ENCODE results near the gene UNC93A. TPM values are rescaled to one million over a fixed set of nuclear protein-coding genes. Genes with fewer than 3 reads are reported as not detected.
"Not testable (repeated sequence)": the region's sequence is repeated elsewhere in the genome, so short reads cannot be mapped to it uniquely, and the experiment has no call there.

The UNC93A gene
- not detected for total RNA-seq
- polyA plus RNA-seq: not detected
- not detected for total RNA-seq

- H3K4me3 Mint-ChIP-seq: no peak within 1 kb of the TSS
Measured at GRCh38 chr6:167290786-167291622, at the start of gene UNC93A. TSS of gene UNC93A (plus strand) at chr6:167291315. CDS start at chr6:167291490, 175 bp downstream.

GRCh38 chr6:167241321-167242134, 49.6 kb upstream of the UNC93A start:
- DNase-seq; H3K27me3 ChIP-seq (ENCODE audit: control insufficient read depth in 2 of 2, insufficient read depth in 2 of 2, low read length in 2 of 2); H3K36me3 ChIP-seq (ENCODE audit: control insufficient read depth in 2 of 3, insufficient read depth in 3 of 3, low read length in 3 of 3); H3K36me3 Mint-ChIP-seq; CTCF ChIA-PET; H3K9me3 ChIP-seq (ENCODE audit: control insufficient read depth in 2 of 3, low read length in 3 of 3); H3K4me3 ChIP-seq (ENCODE audit: low read length); intact Hi-C loops (cut with micrococcal nuclease); POLR2A ChIA-PET; H3K4me1 Mint-ChIP-seq; H3K4me3 Mint-ChIP-seq; H3K4me1 ChIP-seq (ENCODE audit: control insufficient read depth in 2 of 2, insufficient read depth in 2 of 2, low read length in 2 of 2); H3K27ac Mint-ChIP-seq; H3K9me3 Mint-ChIP-seq; H3K27ac ChIP-seq (ENCODE audit: low read depth, low read length); ATAC-seq: not testable (repeated sequence)
- peaks cover 3 to 10% (median 6%) of the 10 kb centered on the region in 5 donors for H3K27me3 Mint-ChIP-seq

More at GRCh38 chr6:167290786-167291622, at the start of gene UNC93A:
- no peak within 1 kb of the TSS for H3K27ac ChIP-seq (ENCODE audit: low read depth, low read length)
- Mint-ChIP-seq H3K27me3 (peaks cover 0 to 8% (median 4%) of the 10 kb centered on the region in 5 donors), H3K4me1 (no peaks in the 10 kb centered on the region), H3K27ac (no peak within 1 kb of the TSS), H3K9me3 (no peaks in the 10 kb centered on the region), H3K36me3 (no peaks in the 10 kb centered on the region)
- intact Hi-C loops (cut with micrococcal nuclease): loop anchor here in 1 of 2 donors (2.0 kb wide), 1 partner anchor 516 kb away; no protein-coding TSS in a partner anchor
- no peaks in the 10 kb centered on the region for H3K9me3 ChIP-seq (ENCODE audit: control insufficient read depth in 2 of 3, low read length in 3 of 3)
- DNase-seq (no peak), ATAC-seq (no peak)
- H3K36me3 ChIP-seq (ENCODE audit: control insufficient read depth in 2 of 3, insufficient read depth in 3 of 3, low read length in 3 of 3): no peaks in the 10 kb centered on the region
- ChIA-PET POLR2A (no interaction called here), CTCF (interaction anchor here (0.6 to 1.6 kb wide), 6 partner anchors 14 to 1786 kb away, joined by 3 to 6 read pairs (median 4); no protein-coding TSS in a partner anchor)
- no peak within 1 kb of the TSS for H3K4me3 ChIP-seq (ENCODE audit: low read length)
- H3K27me3 ChIP-seq (ENCODE audit: control insufficient read depth in 2 of 2, insufficient read depth in 2 of 2, low read length in 2 of 2): no peaks in the 10 kb centered on the region
- no peaks in the 10 kb centered on the region for H3K4me1 ChIP-seq (ENCODE audit: control insufficient read depth in 2 of 2, insufficient read depth in 2 of 2, low read length in 2 of 2)

- H3K27ac ChIP-seq (ENCODE audit: low read depth, low read length); H3K4me3 ChIP-seq (ENCODE audit: low read length); H3K4me1 ChIP-seq (ENCODE audit: control insufficient read depth in 2 of 2, insufficient read depth in 2 of 2, low read length in 2 of 2); H3K4me1 Mint-ChIP-seq; H3K27me3 ChIP-seq (ENCODE audit: control insufficient read depth in 2 of 2, insufficient read depth in 2 of 2, low read length in 2 of 2); H3K27ac Mint-ChIP-seq; intact Hi-C loops (cut with micrococcal nuclease); CTCF ChIA-PET; H3K36me3 ChIP-seq (ENCODE audit: control insufficient read depth in 2 of 3, insufficient read depth in 3 of 3, low read length in 3 of 3); H3K9me3 ChIP-seq (ENCODE audit: control insufficient read depth in 2 of 3, low read length in 3 of 3); H3K9me3 Mint-ChIP-seq; H3K4me3 Mint-ChIP-seq; DNase-seq; H3K36me3 Mint-ChIP-seq; H3K27me3 Mint-ChIP-seq; POLR2A ChIA-PET; ATAC-seq: not testable (repeated sequence)
Measured at GRCh38 chr6:167242135-167242506, 49.0 kb upstream of the UNC93A start.

GRCh38 chr6:167242511-167243051, 48.5 kb upstream of the UNC93A start:
- H3K4me3 ChIP-seq (ENCODE audit: low read length); ATAC-seq; intact Hi-C loops (cut with micrococcal nuclease); H3K27ac ChIP-seq (ENCODE audit: low read depth, low read length); H3K27me3 ChIP-seq (ENCODE audit: control insufficient read depth in 2 of 2, insufficient read depth in 2 of 2, low read length in 2 of 2); DNase-seq; H3K9me3 Mint-ChIP-seq; H3K36me3 Mint-ChIP-seq; H3K27ac Mint-ChIP-seq; H3K9me3 ChIP-seq (ENCODE audit: control insufficient read depth in 2 of 3, low read length in 3 of 3); H3K4me3 Mint-ChIP-seq; H3K4me1 Mint-ChIP-seq; H3K27me3 Mint-ChIP-seq; POLR2A ChIA-PET; H3K36me3 ChIP-seq (ENCODE audit: control insufficient read depth in 2 of 3, insufficient read depth in 3 of 3, low read length in 3 of 3); H3K4me1 ChIP-seq (ENCODE audit: control insufficient read depth in 2 of 2, insufficient read depth in 2 of 2, low read length in 2 of 2); CTCF ChIA-PET: not testable (repeated sequence)

- Histone ChIP-seq H3K27me3 (ENCODE audit: control insufficient read depth in 2 of 2, insufficient read depth in 2 of 2, low read length in 2 of 2) (no peaks in the 10 kb centered on the region), H3K4me3 (ENCODE audit: low read length) (no peak overlapping the region), H3K4me1 (ENCODE audit: control insufficient read depth in 2 of 2, insufficient read depth in 2 of 2, low read length in 2 of 2) (no peaks in the 10 kb centered on the region), H3K36me3 (ENCODE audit: control insufficient read depth in 2 of 3, insufficient read depth in 3 of 3, low read length in 3 of 3) (no peaks in the 10 kb centered on the region), H3K9me3 (ENCODE audit: control insufficient read depth in 2 of 3, low read length in 3 of 3) (no peaks in the 10 kb centered on the region), H3K27ac (ENCODE audit: low read depth, low read length) (no peak overlapping the region)
- no peak for ATAC-seq
- intact Hi-C loops (cut with micrococcal nuclease): no loop called here
- DNase-seq: no peak
- CTCF ChIA-PET: no interaction called here
- Mint-ChIP-seq H3K36me3 (no peaks in the 10 kb centered on the region), H3K27ac (no peak overlapping the region), H3K9me3 (peaks cover 0 to 1% (median 0%) of the 10 kb centered on the region in 11 donors), H3K4me1 (no peaks in the 10 kb centered on the region), H3K4me3 (no peak overlapping the region), H3K27me3 (peaks cover 0 to 6% (median 4%) of the 10 kb centered on the region in 5 donors)
- POLR2A ChIA-PET: no interaction called here
Measured at GRCh38 chr6:167244064-167244960, 46.8 kb upstream of the UNC93A start.

GRCh38 chr6:167244991-167245390, 46.1 kb upstream of the UNC93A start:
- Mint-ChIP-seq H3K4me3 (no peak overlapping the region), H3K27ac (no peak overlapping the region), H3K27me3 (peaks cover 0 to 6% (median 0%) of the 10 kb centered on the region in 5 donors), H3K4me1 (no peaks in the 10 kb centered on the region), H3K9me3 (no peaks in the 10 kb centered on the region), H3K36me3 (no peaks in the 10 kb centered on the region)
- CTCF ChIA-PET: no interaction called here
- no peak overlapping the region for H3K4me3 ChIP-seq (ENCODE audit: low read length)
- POLR2A ChIA-PET: no interaction called here
- intact Hi-C loops (cut with micrococcal nuclease): no loop called here
- H3K9me3 ChIP-seq (ENCODE audit: control insufficient read depth in 2 of 3, low read length in 3 of 3): no peaks in the 10 kb centered on the region
- H3K27me3 ChIP-seq (ENCODE audit: control insufficient read depth in 2 of 2, insufficient read depth in 2 of 2, low read length in 2 of 2): no peaks in the 10 kb centered on the region
- ATAC-seq: no peak
- no peak for DNase-seq
- no peak overlapping the region for H3K27ac ChIP-seq (ENCODE audit: low read depth, low read length)
- no peaks in the 10 kb centered on the region for H3K36me3 ChIP-seq (ENCODE audit: control insufficient read depth in 2 of 3, insufficient read depth in 3 of 3, low read length in 3 of 3)
- H3K4me1 ChIP-seq (ENCODE audit: control insufficient read depth in 2 of 2, insufficient read depth in 2 of 2, low read length in 2 of 2): no peaks in the 10 kb centered on the region
